HG03432 (cell line): ENCODE measurements around the gene FAM50A.
"Not testable (repeated sequence)": the region's sequence is repeated elsewhere in the genome, so short reads cannot be mapped to it uniquely, and the experiment has no call there.

Experiments used
- ATAC-seq: cut with Tn5 transposase; IDR thresholded peaks from one replicate; pipeline ENCODE4 v1.9.1; 2021; ENCODE audit warnings: mild to moderate bottlenecking, moderate library complexity; ENCODE audit not compliant: unreplicated experiment

The FAM50A gene

GRCh38 chrX:154481911-154482601, 38.1 kb downstream of the FAM50A start:
- no peak for ATAC-seq

- no peak for ATAC-seq
Observed at GRCh38 chrX:154482786-154483185, 38.8 kb downstream of the FAM50A start.

GRCh38 chrX:154483325-154483724, 39.4 kb downstream of the FAM50A start:
- no peak for ATAC-seq

- ATAC-seq: no peak
Observed at GRCh38 chrX:154484255-154485149, 40.6 kb downstream of the FAM50A start.

GRCh38 chrX:154485150-154486051, 41.5 kb downstream of the FAM50A start:
- no peak for ATAC-seq

- ATAC-seq: no peak
Observed at GRCh38 chrX:154486052-154486395, 42.1 kb downstream of the FAM50A start.

GRCh38 chrX:154486396-154487207, 42.7 kb downstream of the FAM50A start, which contains the start of gene UBL4A:
UBL4A (minus strand) TSS chrX:154486615; CDS start chrX:154486584, 31 bp downstream.
- ATAC-seq: peak; percentile 33

DNA sequence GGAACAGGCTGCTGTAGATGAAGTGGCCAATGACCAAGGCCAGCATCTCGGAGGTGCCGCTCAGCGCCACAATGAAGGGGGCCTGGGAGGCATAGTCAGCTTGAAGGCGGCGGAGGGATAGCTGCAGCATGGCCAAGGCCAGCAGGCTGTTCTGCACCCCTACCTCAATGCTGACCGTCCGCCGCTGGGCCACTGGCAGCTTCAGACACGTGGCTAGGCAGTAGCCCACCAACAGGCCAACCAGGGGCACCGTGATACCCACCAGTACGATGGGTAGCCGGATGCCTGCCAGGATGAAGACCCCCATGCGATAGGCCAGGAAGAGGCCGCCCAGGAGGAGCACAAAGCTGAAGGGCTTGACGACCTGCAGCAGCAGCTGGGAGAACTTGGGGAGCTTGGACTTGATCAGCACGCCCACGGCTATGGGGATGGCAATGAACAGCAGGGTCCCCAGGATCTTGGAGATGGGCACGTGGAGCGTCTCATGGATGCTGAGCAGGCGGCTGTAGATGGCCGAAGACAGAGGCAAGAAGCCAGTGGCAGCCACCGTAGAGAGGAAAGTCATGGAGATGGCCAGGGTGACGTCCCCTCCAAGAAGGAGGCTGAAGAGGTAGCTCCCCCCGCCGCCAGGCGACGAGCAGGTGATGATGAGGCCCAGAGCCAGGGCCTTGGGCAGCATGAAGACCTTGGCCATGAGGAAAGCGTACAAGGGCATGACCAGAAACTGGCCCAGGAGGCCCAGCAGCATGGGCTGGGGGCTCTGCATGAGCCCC, 43.8 kb downstream of the FAM50A start:
- no peak for ATAC-seq

DNA sequence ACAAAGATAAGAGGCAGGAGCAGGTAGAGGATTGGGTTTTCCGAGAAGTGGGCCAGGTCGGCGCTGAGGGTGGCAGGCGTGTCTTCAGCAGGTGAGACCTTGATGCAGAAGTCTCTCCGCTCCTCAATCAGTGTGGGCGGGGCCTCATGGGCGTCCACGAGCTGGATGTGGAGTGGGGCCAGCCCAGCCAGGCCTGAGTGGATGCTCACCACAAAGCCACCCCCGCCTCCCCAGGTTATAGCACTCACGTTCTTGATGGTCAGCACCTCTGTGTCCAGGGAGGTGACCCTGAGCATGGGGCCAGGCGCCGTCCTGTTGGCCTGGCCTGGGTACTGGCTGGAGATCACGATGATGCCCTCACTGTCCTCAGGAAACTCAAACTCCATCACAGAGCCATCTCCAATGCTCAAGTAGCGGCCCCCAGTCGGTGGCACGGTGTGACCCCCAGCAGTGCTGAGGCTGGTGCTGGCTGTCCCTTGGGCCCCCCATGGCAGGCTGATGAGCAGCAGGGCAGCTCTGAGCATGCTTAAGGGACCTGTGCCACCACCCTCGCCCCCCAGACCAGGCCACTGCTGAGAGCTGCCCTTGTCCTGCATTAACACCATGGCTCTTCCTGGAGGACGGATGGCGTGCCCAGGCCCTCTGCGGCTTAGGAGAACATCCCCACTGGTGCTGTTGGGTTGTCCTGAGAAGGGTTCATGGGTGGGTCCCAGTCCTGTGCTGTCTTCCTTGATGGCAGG, 44.6 kb downstream of the FAM50A start:
- ATAC-seq: no peak

DNA sequence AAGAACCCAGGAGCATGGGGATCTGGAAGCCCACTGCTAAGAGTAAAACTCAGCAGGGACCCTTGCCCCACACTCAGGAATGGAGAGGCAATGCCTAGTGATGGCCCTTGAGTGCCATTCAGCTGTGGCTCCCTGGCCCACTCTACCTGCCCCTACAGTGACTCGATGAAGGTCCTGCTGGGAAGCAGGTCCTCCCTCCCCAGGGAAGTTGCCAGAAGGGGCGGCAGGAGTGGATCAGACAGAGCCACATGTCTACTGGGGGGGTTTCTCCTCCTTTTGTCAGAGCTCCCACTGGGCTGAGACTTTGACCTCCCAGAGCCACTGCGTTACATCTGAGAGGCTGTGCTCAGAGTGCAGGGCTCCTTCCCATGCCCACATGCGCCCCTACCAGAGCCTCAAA, 45.2 kb downstream of the FAM50A start:
- no peak for ATAC-seq

DNA sequence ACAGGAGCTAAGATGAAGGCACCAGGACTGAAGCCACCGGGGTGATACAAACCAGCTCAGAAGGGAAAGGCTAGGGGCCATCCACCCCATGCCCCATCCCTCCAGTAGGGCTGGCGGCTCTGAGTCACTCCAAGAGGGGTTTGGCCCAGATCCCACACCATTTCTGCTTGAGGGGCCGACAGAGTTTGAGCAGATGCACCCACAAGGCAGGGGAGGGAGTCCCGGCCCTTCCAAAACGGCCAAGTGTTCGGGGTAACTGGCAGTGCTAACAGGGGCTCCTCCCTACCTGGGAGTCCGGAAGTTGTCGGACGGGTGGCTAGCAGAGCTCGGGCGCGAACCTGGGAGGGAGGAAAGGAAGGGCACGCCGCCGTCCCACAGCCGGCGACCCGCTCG, 46.1 kb downstream of the FAM50A start:
- peak; percentile 15 for ATAC-seq

DNA sequence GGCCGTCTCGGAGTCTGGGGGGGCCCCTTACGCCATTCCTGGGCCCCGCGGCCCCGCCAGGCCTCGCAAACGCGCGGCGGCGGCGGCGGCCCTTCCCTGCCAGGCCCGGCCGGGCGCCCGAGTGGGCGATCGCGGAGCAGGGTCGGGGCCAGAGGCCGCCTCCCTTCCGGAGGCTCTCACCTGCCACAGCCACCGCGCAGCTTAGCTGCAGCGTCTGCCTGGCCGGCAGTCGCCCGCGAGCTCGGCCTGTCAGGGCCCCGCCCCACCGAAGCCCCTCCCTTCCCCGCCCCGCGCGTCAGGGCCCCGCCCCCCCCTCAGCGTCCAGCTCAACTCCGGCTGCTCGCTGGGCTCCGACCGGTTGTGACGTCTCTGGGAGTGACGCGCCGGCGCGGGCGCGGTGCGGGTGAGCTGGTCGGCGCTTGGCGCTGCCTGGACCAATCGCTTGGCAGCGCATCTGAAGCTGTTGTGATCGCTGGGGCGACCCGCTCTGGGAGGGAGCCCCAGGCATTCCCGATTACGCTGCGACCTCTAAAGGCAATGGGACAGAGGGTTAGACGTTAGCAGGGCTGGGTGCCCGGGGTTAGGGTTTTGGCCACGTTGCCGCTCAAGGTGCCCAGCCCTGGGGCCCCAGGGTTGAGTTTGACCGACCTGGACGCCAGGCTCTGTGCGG, 46.6 kb downstream of the FAM50A start, which contains the start of gene SLC10A3:
Gene SLC10A3 (minus strand): TSS at position 216 of the 670 bp plus-strand sequence. CDS start 1,689 bp downstream, outside the sequence.
- ATAC-seq: peak; percentile 85

- no peak for ATAC-seq
Observed at GRCh38 chrX:154494715-154495114, 50.8 kb downstream of the FAM50A start.

- no peak for ATAC-seq
Observed at GRCh38 chrX:154495472-154495922, 51.6 kb downstream of the FAM50A start.

GRCh38 chrX:154496591-154497137, 52.7 kb downstream of the FAM50A start:
- not testable (repeated sequence) for ATAC-seq
